HG03460 (cell line): ENCODE results near the gene CELA3B.
"Not testable (repeated sequence)": the region's sequence is repeated elsewhere in the genome, so short reads cannot be mapped to it uniquely, and the experiment has no call there.

Experiments used
- ATAC-seq: cut with Tn5 transposase; IDR thresholded peaks from one replicate; pipeline ENCODE4 v1.9.1; 2021; ENCODE audit not compliant: unreplicated experiment

CELA3B gene

DNA sequence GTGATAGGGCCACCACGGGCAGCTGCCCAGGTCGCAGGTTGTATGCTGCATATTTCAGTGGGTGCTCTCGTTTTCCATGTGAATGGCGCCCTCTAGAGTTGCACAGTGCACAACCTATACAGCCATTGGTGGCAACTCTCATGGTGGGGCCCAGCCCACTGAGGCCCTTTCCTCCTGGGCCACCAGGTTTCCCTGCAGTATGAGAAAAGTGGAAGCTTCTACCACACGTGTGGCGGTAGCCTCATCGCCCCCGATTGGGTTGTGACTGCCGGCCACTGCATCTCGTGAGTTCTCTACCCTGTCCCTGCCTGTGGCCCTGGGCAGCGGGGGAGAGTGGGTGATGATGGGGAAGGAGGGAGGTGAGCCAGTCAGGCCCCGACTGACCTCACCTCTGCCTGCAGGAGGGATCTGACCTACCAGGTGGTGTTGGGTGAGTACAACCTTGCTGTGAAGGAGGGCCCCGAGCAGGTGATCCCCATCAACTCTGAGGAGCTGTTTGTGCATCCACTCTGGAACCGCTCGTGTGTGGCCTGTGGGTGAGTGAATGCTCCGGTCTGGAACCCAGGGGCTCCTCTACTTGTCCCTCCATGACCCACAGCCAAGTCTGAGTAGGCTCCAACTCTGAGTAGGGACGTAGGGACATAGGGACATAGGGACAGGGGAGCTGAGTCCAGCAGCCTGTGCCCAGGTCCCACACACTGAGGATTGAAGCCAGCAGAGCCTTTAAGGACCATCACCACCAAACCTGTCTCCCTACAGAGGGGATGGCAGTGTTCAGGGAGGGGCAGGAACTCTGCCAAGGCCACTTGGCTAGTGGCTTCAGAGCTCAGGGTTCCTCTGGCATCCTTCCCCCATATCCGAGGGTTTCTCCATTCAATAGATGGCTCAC lies 28.7 kb downstream of the CELA3B start:
- ATAC-seq, result not testable (repeated sequence)

DNA sequence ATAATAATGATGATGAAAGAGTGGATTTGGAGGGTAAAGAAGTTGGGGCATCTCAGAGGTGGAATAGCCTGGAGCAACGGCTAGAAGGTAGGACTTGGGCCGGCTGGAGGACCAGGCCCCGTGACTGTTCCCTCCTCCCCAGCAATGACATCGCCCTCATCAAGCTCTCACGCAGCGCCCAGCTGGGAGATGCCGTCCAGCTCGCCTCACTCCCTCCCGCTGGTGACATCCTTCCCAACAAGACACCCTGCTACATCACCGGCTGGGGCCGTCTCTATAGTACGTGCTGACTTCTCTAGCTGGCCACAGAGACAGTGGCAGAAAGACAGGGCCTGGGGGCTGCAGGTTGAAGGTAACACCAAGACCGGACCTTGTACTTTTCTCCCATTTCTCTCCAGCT lies 29.9 kb downstream of the CELA3B start:
- not testable (repeated sequence) for ATAC-seq

DNA sequence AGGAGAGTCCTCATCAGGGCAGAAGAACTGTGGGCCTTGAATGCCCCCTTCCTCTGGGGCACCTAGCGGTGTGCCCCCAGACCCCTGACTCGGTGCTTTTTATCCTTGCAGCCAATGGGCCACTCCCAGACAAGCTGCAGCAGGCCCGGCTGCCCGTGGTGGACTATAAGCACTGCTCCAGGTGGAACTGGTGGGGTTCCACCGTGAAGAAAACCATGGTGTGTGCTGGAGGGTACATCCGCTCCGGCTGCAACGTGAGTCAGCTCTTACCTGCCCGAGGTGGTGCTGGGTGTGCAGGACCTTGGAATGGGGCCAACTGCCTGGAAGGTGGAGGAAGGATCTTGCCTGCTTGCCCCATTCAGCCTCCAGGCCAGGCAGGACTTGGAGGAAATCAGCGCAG lies 30.4 kb downstream of the CELA3B start:
- ATAC-seq, result not testable (repeated sequence)

DNA sequence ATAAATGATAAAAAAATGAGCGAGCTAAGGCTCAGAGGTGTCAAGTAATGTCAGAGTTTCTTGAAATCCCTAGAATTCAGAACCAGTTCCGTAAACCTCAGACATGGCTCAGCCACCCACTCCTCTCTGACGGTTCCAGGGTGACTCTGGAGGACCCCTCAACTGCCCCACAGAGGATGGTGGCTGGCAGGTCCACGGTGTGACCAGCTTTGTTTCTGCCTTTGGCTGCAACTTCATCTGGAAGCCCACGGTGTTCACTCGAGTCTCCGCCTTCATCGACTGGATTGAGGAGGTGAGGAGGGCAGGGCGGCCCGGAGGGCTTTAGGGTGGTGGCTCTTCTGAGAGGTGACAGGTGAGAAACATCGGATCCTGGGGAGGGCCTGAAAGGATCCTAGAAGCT lies 32.7 kb downstream of the CELA3B start:
- not testable (repeated sequence) for ATAC-seq

DNA sequence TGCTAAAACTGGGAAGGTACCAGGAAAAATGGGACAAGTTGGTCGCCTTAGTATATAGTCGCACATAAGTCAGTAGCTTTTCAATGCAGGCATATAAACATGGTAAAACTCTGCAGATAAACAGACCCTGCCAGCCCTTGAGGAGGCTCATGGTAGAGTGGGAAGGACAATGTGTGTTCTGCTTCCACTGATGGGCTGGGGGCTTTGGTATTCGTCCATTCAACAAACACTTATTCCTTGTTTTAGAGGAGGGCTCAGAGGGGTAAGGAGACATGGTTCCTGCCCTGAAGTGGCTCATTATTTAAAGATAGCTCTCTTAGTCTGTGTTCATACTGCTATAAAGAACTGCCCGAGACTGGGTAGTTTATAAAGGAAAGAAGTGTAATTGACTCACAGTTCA lies 35.9 kb downstream of the CELA3B start:
- not testable (repeated sequence) for ATAC-seq

DNA sequence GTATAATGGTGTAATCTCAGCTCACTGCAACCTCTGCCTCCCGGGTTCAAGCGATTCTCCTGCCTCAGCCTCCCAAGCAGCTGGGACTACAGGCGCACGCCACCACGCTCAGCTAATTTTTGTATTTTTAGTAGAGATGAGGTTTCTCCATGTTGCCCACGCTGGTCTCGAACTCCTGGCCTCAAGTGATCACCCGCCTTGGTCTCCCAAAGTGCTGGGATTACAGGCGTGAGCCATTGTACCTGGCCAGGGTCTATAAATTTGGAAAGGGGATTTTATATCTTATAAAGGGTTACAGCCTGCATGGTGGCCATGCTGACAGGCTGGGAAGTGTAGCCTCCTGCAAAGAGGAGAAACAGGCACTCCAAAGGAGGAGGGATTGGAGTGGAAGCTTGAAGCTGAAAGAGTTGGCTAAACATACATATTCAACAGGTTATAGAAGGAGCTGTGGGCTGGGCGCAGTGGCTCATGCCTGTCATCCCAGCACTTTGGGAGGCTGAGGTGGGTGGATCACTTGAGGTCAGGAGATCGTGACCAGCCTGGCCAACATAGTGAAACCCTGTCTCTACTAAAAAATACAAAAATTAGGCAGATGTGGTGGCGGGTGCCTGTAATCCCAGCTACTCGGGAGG lies 37.9 kb downstream of the CELA3B start:
- not testable (repeated sequence) for ATAC-seq

DNA sequence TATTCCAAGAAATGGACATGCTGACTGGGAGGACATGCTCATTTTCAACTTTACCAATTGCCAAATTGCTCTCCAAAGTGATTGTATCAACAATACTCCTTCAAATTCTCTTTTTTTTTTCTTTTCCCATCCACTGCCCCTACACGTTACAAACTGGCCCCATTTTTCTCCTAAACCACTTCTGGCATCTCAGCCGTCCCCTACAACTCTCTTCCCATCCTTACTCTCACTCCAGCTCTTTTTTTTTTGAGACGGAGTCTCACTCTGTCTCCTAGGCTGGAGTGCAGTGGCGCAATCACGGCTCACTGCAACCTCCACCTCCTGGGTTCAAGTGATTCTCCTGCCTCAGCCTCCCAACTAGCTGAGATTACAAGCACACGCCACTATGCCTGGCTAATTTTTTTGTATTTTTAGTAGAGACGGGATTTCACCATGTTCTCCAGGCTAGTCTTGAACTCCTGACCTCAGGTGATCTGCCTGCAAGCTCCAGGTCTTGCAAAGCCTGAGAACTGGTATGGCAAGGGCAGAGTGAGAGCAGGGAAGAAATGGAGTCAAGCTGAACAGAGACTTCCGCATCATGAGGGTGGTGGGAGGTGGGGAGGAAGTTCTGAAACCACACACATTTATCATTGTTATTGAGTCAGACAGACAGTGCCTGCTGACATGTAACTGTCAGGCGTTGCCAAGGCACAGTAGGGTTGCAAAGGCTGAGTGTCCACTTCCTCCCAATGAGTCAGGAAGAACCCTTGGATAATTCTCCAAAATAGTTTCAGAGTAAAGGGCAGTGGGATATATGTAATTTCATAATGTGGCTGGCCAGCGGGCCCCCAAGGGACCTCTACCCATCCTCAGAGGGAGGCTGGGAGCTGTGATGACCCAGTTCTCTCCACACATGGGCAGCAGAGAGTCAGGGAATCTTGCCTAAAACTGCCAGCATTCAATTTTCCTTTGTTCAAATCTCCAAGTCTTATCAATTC lies 42.0 kb downstream of the CELA3B start:
- ATAC-seq, result peak; percentile 76

DNA sequence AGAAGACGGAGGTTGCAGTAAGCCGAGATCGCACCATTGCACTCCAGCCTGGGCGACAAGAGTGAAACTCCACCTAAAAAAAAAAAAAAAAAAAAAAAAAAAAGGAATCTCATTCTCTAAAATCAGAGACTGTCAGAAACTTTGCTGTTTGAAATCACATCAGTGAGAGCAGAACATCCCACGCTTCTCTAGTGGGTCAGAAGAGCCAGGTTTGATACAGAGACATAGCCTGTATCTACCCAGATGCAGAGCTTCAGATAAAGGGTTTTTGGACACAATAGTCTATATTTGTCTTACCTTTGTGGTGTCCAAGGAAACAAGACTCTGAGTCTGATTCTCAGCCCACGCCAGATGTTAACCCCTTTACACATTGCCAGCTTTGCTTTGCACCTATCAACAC lies 44.2 kb downstream of the CELA3B start:
- ATAC-seq, result no peak

DNA sequence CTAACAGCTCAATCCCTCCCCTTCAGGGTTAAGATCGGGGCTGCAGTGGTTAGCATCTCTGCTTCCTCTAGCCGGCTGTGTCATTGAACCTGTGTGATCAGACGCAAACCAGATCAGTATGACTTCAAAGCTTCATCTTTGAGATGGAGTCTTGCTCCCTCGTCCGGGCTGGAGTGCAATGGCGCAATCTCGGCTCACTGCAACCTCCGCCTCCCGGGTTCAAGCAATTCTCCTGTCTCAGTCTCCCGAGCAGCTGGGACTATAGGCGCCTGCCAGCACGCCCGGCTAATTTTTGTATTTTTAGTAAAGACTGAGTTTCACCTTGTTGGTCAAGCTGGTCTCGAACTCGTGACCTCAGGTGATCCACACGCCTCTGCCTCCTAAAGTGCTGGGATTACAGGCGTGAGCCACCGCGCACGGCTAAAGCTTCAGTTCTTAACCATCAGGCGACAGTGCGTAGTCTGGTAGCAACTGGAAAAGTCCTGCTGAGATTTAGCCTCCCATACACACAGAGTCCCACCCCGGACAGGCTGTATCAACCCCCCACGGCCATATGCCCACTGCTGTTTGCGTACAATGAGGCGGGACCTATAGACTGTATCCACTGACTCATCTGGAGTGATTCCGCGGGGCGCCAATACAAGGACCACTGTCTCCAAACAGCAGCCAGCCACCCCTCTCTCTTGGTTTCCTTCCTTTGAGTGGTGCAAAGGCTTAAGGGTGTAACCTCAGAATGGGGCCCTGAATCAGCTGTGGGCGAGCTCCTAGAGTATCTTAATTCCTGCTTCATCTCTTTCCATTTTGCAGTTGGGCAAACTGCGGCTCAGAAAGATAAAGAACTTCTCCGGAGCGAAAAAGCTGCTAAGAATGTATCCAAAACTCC lies 47.9 kb downstream of the CELA3B start:
- peak; percentile 36 for ATAC-seq

DNA sequence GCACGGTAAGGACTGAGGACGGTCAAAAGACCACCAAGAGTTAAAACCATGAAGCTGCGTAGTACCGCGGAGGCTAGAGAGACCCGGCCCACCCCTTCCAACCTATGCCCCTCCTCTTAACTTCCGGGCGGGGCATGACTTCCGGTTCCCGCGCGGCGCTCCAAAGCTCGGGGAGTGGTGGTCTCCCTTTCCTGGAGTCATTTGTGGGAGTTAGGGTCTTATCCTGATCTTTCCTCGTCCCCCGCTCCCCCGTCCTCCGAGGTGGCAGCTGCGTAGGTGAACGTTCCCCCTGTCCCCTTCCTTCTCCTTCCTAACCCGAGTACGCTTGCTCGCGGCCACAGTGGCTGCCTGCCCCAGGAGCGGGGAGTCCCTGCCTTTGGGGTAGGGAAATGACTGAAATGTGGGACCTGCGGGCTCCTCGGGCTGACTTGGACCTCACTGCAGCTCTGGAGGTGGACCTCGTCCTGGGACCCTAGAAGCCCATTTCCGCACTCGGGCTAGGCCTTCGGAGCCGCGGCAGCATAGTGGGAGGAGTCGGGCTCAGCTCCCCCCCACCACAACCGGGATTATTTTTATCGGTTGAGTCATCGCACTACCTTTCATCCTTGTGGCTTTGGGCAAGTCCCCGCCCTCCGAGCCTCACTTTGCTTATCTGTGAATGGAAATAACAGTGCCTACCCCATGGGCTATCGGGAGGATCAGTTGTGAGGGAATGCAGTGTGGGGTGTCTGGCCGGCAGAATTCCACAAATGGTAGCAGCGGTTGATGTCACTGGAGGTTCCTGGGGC lies 48.7 kb downstream of the CELA3B start:
- peak; percentile 76 for ATAC-seq

DNA sequence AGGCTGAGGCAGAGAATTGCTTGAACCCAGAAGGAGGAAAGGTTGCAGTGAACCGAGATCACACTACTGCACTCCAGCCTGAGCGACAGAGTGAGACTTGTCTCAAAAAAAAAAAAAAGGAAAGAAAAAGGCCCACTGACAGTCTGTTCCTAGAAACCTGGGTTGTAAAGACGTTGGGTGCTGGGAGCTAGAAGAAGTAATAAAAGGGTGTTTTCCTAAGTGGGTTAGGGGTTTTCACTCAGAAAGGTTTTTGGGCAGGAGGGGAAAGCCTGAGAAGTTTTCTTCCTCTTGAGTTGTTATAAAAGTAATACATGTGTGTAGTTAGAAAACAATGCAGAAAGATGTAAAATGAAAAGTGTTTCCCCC lies 50.1 kb downstream of the CELA3B start:
- no peak for ATAC-seq

DNA sequence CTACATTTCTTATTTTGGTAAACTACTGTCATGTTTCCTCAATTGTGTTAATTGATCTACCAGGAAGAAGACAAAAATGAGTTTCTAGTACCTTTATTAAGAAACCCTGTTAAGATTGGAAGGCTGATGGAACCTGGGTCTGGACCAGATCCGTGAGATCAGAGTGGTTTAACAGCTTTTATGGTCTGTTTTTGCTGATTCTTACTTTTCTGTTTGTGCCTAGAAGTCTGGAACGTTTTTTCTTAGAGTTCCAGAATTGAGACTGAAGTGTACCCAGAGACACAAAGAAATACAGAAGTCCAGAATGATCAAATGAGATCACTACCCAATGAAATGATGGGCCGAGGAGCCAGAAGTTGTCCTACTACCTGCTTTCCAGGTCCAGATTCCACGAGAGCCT lies 53.2 kb downstream of the CELA3B start:
- ATAC-seq, result no peak

DNA sequence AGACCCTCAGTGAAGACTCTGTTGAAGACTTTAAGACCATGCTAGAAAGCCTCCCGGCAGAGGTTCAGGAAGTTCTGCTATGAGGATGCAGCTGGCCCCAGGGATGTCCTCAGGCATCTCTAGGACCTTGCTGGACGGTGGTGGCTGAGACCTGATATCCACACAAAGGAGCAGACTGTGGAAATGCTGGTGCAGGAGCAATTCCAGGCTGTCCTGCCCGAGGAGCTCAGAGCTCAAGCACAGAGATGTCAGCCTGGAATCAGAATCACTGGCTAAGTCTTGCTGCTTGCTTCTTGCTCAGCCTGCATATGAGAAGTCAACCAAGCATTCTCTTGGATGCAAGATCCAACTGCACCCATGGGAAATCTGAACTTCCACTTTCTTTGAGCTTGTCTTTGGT lies 53.7 kb downstream of the CELA3B start:
- ATAC-seq, result no peak

DNA sequence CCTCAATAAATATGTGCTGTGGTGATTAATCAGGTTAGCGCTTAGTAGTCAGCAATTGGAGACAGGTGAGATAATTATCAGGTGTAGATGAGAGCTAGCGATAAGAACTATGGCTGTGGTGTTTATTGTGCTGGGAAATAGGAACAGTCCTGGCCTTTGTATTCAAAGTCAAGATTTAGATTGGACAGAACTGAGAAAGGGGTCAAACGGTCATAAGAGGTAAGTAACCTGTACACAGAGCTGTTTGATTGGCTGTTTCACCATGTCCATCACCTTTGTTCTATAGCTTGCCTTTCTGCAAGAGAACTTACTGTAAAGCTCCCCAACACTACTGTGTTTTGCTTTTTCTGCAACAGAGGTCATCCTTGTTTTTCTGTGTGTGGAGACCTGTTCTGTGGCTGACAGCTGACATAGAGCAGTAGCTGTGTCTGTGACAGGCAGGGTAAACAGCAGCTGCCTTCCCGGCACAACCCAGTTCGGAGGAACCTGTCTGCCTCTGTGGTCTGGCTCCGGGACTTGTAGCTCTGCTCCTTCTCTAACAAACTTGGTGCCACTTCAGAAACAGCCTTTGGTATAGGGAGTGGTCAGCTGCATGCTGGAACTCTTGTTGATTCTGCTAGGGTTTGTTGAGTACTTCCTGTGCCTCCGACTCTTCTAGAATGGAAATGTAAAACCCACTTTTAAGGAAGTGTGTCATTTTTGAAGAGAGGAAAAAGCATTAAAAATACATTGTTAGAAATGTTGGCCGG lies 54.6 kb downstream of the CELA3B start:
- ATAC-seq, result no peak

DNA sequence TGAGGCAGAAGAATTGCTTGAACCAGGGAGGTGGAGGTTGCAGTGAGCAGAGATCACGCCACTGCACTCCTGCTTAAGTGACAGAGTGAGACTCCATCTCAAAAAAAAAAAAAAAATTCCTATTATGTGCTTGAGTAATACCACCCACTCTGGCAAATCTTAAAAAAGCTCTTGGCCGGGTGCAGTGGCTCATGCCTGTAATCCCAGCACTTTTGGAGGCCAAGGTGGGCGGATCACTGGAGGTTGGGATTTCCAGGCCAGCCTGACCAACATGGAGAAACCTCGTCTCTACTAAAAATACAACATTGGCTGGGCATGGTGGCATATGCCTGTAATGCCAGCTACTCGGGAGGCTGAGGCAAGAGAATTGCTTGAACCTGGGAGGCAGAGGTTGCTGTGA lies 58.0 kb downstream of the CELA3B start:
- ATAC-seq, result not testable (repeated sequence)

DNA sequence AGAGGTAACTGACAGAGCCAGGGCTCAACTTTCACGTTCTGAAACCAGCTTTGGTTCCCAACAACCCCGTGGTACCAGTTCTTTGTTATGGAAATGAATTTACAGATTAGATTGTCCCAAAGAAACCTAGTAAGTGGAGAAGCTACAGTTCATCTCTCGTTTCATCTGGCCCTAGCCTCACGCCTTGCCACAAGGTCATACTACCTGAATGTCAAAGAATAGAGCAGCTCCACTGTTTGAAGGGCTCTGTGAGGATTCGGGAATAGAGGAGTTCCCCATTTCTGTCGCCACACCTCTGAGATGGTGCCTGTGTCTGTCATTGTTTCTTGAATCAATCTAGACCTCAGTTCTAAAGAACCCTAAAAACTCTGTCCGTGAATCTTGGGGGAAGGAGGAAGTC lies 60.7 kb downstream of the CELA3B start:
- no peak for ATAC-seq

DNA sequence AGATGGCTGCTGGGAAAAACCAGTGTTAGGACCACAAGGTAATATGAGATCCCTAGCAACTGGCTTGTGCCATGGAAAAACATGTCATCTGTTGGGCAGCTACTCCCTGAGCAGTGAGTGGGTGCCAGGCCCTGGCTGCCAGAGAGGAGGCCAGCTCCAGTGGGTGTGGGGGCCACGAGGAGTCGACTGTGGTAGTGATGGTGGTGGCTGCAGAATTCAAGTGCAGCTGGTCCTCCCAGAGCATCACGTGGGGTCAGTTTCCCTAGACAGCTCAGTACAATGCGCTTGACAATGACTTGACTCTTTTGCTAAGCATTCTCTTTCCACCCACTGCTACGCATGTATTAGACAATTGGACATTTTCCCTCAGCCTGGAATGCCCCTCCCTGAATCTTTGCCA lies 61.2 kb downstream of the CELA3B start:
- no peak for ATAC-seq
